ENCODE measurements around the gene CBFA2T2.
"Not testable (repeated sequence)": the region's sequence is repeated elsewhere in the genome, so short reads cannot be mapped to it uniquely, and the experiment has no call there.

The CBFA2T2 gene

GRCh38 chr20:33609504-33609903 is 119.6 kb downstream of the CBFA2T2 start:
- in situ Hi-C loops (cut with MboI; ENCODE audit: low sequenced_read_pairs): no loop called here

GRCh38 chr20:33611106-33611505 is 121.2 kb downstream of the CBFA2T2 start:
- in situ Hi-C loops (cut with MboI; ENCODE audit: low sequenced_read_pairs): no loop called here

GRCh38 chr20:33612001-33612400 is 122.1 kb downstream of the CBFA2T2 start:
- in situ Hi-C loops (cut with MboI; ENCODE audit: low sequenced_read_pairs): no loop called here

- in situ Hi-C loops (cut with MboI; ENCODE audit: low sequenced_read_pairs): no loop called here
These were observed 132.0 kb downstream of the CBFA2T2 start for GRCh38 chr20:33621717-33622400.

- in situ Hi-C loops (cut with MboI; ENCODE audit: low sequenced_read_pairs): no loop called here
These were observed 132.9 kb downstream of the CBFA2T2 start for GRCh38 chr20:33622705-33623365.

GRCh38 chr20:33624399-33624798 is 134.5 kb downstream of the CBFA2T2 start:
- in situ Hi-C loops (cut with MboI; ENCODE audit: low sequenced_read_pairs): no loop called here

GRCh38 chr20:33626190-33626589 is 136.3 kb downstream of the CBFA2T2 start:
- in situ Hi-C loops (cut with MboI; ENCODE audit: low sequenced_read_pairs): no loop called here

GRCh38 chr20:33627577-33628216 is 137.8 kb downstream of the CBFA2T2 start:
- in situ Hi-C loops (cut with MboI; ENCODE audit: low sequenced_read_pairs): no loop called here

GRCh38 chr20:33629533-33629932 is 139.6 kb downstream of the CBFA2T2 start:
- in situ Hi-C loops (cut with MboI; ENCODE audit: low sequenced_read_pairs): no loop called here

- in situ Hi-C loops (cut with MboI; ENCODE audit: low sequenced_read_pairs): no loop called here
These were observed 140.1 kb downstream of the CBFA2T2 start for GRCh38 chr20:33629979-33630378.

- in situ Hi-C loops (cut with MboI; ENCODE audit: low sequenced_read_pairs): no loop called here
These were observed 140.6 kb downstream of the CBFA2T2 start for GRCh38 chr20:33630507-33630906.

GRCh38 chr20:33631910-33632309 is 142.0 kb downstream of the CBFA2T2 start:
- in situ Hi-C loops (cut with MboI; ENCODE audit: low sequenced_read_pairs): not testable (repeated sequence)

- in situ Hi-C loops (cut with MboI; ENCODE audit: low sequenced_read_pairs): no loop called here
These were observed 145.4 kb downstream of the CBFA2T2 start for GRCh38 chr20:33635341-33635740.

- in situ Hi-C loops (cut with MboI; ENCODE audit: low sequenced_read_pairs): no loop called here
These were observed 146.9 kb downstream of the CBFA2T2 start for GRCh38 chr20:33636776-33637175.

- in situ Hi-C loops (cut with MboI; ENCODE audit: low sequenced_read_pairs): no loop called here
These were observed 150.4 kb downstream of the CBFA2T2 start for GRCh38 chr20:33640287-33640686.

GRCh38 chr20:33644313-33645071 is 154.6 kb downstream of the CBFA2T2 start:
- in situ Hi-C loops (cut with MboI; ENCODE audit: low sequenced_read_pairs): no loop called here

GRCh38 chr20:33645072-33645358 is 155.1 kb downstream of the CBFA2T2 start:
- in situ Hi-C loops (cut with MboI; ENCODE audit: low sequenced_read_pairs): no loop called here

- in situ Hi-C loops (cut with MboI; ENCODE audit: low sequenced_read_pairs): no loop called here
These were observed 155.5 kb downstream of the CBFA2T2 start for GRCh38 chr20:33645396-33645795.

- in situ Hi-C loops (cut with MboI; ENCODE audit: low sequenced_read_pairs): no loop called here
These were observed 156.3 kb downstream of the CBFA2T2 start for GRCh38 chr20:33646191-33646590.

GRCh38 chr20:33646959-33647602 is 157.2 kb downstream of the CBFA2T2 start:
- in situ Hi-C loops (cut with MboI; ENCODE audit: low sequenced_read_pairs): not testable (repeated sequence)

Measured in HL-60/S4 treated with retinoic acid at 250 ng/mL for 4 days and 3 days (cell line).